ENCODE measurements around the gene SMARCA2. TPM values are rescaled to one million over a fixed set of nuclear protein-coding genes. Genes with fewer than 3 reads are reported as not detected.

SMARCA2 gene
- total and polyA plus RNA-seq, 10 of the 15 experiments (the other 5 are each of a cell fraction or from before 2014, with no cell fraction given) = 100 to 392 (median 204) TPM

GRCh38 chr9:2014696-2015580 lies at the start of gene SMARCA2 (continued):
- peak; percentile 62; the same call in 1 of the 2 replicates for TF ChIP-seq JUND (IDR thresholded peaks at IDR 0.05; ENCODE audit: low read depth, low read length)
- TF ChIP-seq ESRRA (IDR thresholded peaks at IDR 0.05; ENCODE audit: low read length) = no peak
- TF ChIP-seq ELK1 (IDR thresholded peaks at IDR 0.05; ENCODE audit: low read depth, low read length) = 0 out of 2 replicates have a peak, but pooled peaks have one; percentile 43
- TF ChIP-seq PAX5 (IDR thresholded peaks at IDR 0.05; ENCODE audit: borderline replicate concordance, low read depth, low read length) = no peak; the same call in 1 of the 2 replicates
- TF ChIP-seq STAT3 (IDR thresholded peaks at IDR 0.05; ENCODE audit: low read depth, low read length) = no peak
- TF ChIP-seq CHD2 (IDR thresholded peaks at IDR 0.05; ENCODE audit: borderline replicate concordance, low read depth, low read length) = peak; percentile 95
- no peak for TF ChIP-seq CBX3 (IDR thresholded peaks at IDR 0.05; ENCODE audit: borderline replicate concordance, low read depth)
- TF ChIP-seq ZBTB11 (CRISPR knock-in tag; IDR thresholded peaks at IDR 0.05) = no peak
- TF ChIP-seq RFX5 (IDR thresholded peaks at IDR 0.05; ENCODE audit: low read depth, low read length) = peak; percentile 42
- TF ChIP-seq PRDM15 (CRISPR knock-in tag; IDR thresholded peaks at IDR 0.05) = no peak
- no peak for TF ChIP-seq E2F8 (IDR thresholded peaks at IDR 0.05; ENCODE audit: low read depth, partially characterized antibody)
- no peak for TF ChIP-seq PAX8 (IDR thresholded peaks at IDR 0.05)
- peak; percentile 39; the same call in 1 of the 2 replicates for TF ChIP-seq NFYA (IDR thresholded peaks at IDR 0.05; ENCODE audit: borderline replicate concordance, low read depth, low read length)
- no peak for TF ChIP-seq TBL1XR1 (IDR thresholded peaks at IDR 0.05; ENCODE audit: low read depth, low read length)

All from GM12878 (cell line).